H1 (cell line): ENCODE measurements around the gene PER2. TPM values are rescaled to one million over a fixed set of nuclear protein-coding genes. Genes with fewer than 3 reads are reported as not detected.

ENCODE experiments used
- CTCF ChIA-PET: fragments of 300-600 bp; sonication (Branson Sonifier 250); formaldehyde crosslinking; loops from one replicate; lab custom pipeline; 2021; ENCODE audit not compliant: partially characterized antibody; lab: Charles Lee
- POLR2A ChIA-PET: fragments of 300-600 bp; sonication (Branson Sonifier 250); formaldehyde crosslinking; loops from one replicate; lab custom pipeline; 2021; ENCODE audit warnings: inconsistent platforms; ENCODE audit not compliant: partially characterized antibody; lab: Charles Lee
- DNase-seq, 2 experiments: peaks; one replicate each; pipeline versions ENCODE4 v3.0.0 to v3.0.0-alpha.2; 2010 to 2022; ENCODE audit warnings: low spot score in 2 of 2, low read depth in 1 of 2, mixed read lengths in 1 of 2
- FAIRE-seq: peaks from 2 replicates; lab custom pipeline; 2011; peaks lifted over from hg19 to GRCh38; lab: Jason Lieb, UNC
- H2AFZ ChIP-seq: 2 replicates; pipeline ENCODE4 v1.8.1; 2012; ENCODE audit warnings: low read length, inconsistent platforms
- H2AK5ac ChIP-seq: 2 replicates; pipeline ENCODE4 v1.6.1; 2013; ENCODE audit warnings: low read depth, low read length
- H2BK120ac ChIP-seq: replicated peaks from 2 replicates; pipeline ENCODE3; 2013; ENCODE audit warnings: low read depth, low read length, inconsistent platforms
- H2BK12ac ChIP-seq: 2 replicates; pipeline ENCODE4 v1.6.1; 2013; ENCODE audit warnings: low read depth, low read length
- H2BK15ac ChIP-seq: 2 replicates; pipeline ENCODE4 v1.6.1; 2013; ENCODE audit warnings: low read length
- H2BK20ac ChIP-seq: 2 replicates; pipeline ENCODE4 v1.6.1; 2013; ENCODE audit warnings: low read length
- H2BK5ac ChIP-seq: 2 replicates; pipeline ENCODE4 v1.6.1; 2013; ENCODE audit warnings: low read depth, low read length
- H3K14ac ChIP-seq: 2 replicates; pipeline ENCODE4 v1.6.1; 2013; ENCODE audit warnings: inconsistent platforms; ENCODE audit not compliant: insufficient read length
- H3K18ac ChIP-seq: 2 replicates; pipeline ENCODE4 v1.6.1; 2013; ENCODE audit warnings: low read length; ENCODE audit errors: extremely low read depth
- H3K23ac ChIP-seq: 2 replicates; pipeline ENCODE4 v1.6.1; 2013; ENCODE audit warnings: inconsistent platforms; ENCODE audit not compliant: insufficient read length
- H3K23me2 ChIP-seq: 2 replicates; pipeline ENCODE4 v1.6.1; 2013; ENCODE audit warnings: low read depth, low read length
- H3K27ac ChIP-seq: 2 replicates; pipeline ENCODE4 v1.6.1; 2011; ENCODE audit warnings: low read depth, low read length, inconsistent platforms
- H3K27me3 ChIP-seq, 4 experiments: replicated peaks in 1 of 4; 1 replicate in 1 of 4; 2 replicates in 3 of 4; pipeline versions ENCODE4 v1.6.1 to v1.8.1; 2011 to 2013; ENCODE audit warnings: low read length in 3 of 4, mild to moderate bottlenecking in 3 of 4, inconsistent platforms in 2 of 4, mixed read lengths in 2 of 4, moderate library complexity in 1 of 4; ENCODE audit not compliant: control insufficient read depth in 3 of 4, insufficient read depth in 3 of 4; ENCODE audit errors: extremely low read depth in 1 of 4
- H3K36me3 ChIP-seq, 4 experiments: 2 replicates each; pipeline versions ENCODE4 v1.6.1 to v1.8.1; 2011 to 2013; ENCODE audit warnings: mild to moderate bottlenecking in 4 of 4, low read length in 3 of 4, moderate library complexity in 2 of 4, control low read depth in 1 of 4, inconsistent platforms in 1 of 4; ENCODE audit not compliant: insufficient read depth in 4 of 4, control insufficient read depth in 2 of 4
- H3K4ac ChIP-seq: replicated peaks from 2 replicates; pipeline ENCODE3; 2013; ENCODE audit warnings: low read length, low read depth, mixed read lengths, inconsistent platforms; ENCODE audit not compliant: insufficient read length
- H3K4me1 ChIP-seq, 4 experiments: replicated peaks in 1 of 4; 1 replicate in 1 of 4; 2 replicates in 3 of 4; pipeline versions ENCODE4 v1.6.1 to v1.8.1; 2011 to 2013; ENCODE audit warnings: low read length in 3 of 4, inconsistent platforms in 2 of 4, mixed read lengths in 1 of 4; ENCODE audit not compliant: insufficient read depth in 4 of 4, control insufficient read depth in 3 of 4
- H3K4me2 ChIP-seq, 2 experiments: 2 replicates each; pipeline versions ENCODE4 v1.6.1 to v1.8.1; 2011 to 2013; ENCODE audit warnings: low read depth in 2 of 2, low read length in 2 of 2, control low read depth in 1 of 2, inconsistent platforms in 1 of 2, mild to moderate bottlenecking in 1 of 2; ENCODE audit not compliant: insufficient read depth in 1 of 2
- H3K4me3 ChIP-seq, 4 experiments: fragments of 200-600, 300-600 bp in 1 of 4; sonication (generic), shearing (Covaris generic), sonication (Bioruptor Twin) in 1 of 4; 2 replicates each; pipeline versions ENCODE4 v1.5.1 to v1.8.1; 2011 to 2016; ENCODE audit warnings: low read length in 4 of 4, low read depth in 3 of 4, control low read depth in 2 of 4, inconsistent platforms in 2 of 4, mild to moderate bottlenecking in 2 of 4, mixed read lengths in 1 of 4, moderate library complexity in 1 of 4; ENCODE audit not compliant: insufficient read depth in 2 of 4; ENCODE audit errors: extremely low read depth in 1 of 4
- H3K56ac ChIP-seq: replicated peaks from 2 replicates; pipeline ENCODE3; 2013; ENCODE audit warnings: low read depth, mild to moderate bottlenecking, mixed read lengths, low read length, inconsistent platforms; ENCODE audit not compliant: insufficient read length
- H3K79me1 ChIP-seq: 2 replicates; pipeline ENCODE4 v1.6.1; 2013; ENCODE audit warnings: low read depth, low read length, control low read depth
- H3K79me2 ChIP-seq, 2 experiments: 2 replicates each; pipeline versions ENCODE4 v1.6.1 to v1.8.1; 2012 to 2013; ENCODE audit warnings: low read length in 2 of 2, mild to moderate bottlenecking in 2 of 2, inconsistent platforms in 1 of 2; ENCODE audit not compliant: insufficient read depth in 2 of 2, control insufficient read depth in 1 of 2
- H3K9ac ChIP-seq, 4 experiments: replicated peaks in 1 of 4; 1 replicate in 1 of 4; 2 replicates in 3 of 4; pipeline versions ENCODE4 v1.6.1 to v1.8.1; 2011 to 2013; ENCODE audit warnings: low read depth in 3 of 4, low read length in 3 of 4, control low read depth in 2 of 4, mild to moderate bottlenecking in 2 of 4, moderate library complexity in 2 of 4, inconsistent platforms in 1 of 4; ENCODE audit errors: extremely low read depth in 1 of 4
- H3K9me3 ChIP-seq, 2 experiments: 2 replicates each; pipeline versions ENCODE4 v1.6.1 to v1.8.1; 2012 to 2013; ENCODE audit warnings: mild to moderate bottlenecking in 2 of 2, moderate library complexity in 2 of 2, control low read depth in 1 of 2, inconsistent platforms in 1 of 2, low read depth in 1 of 2, low read length in 1 of 2, mixed read lengths in 1 of 2; ENCODE audit not compliant: insufficient read depth in 2 of 2
- H4K20me1 ChIP-seq, 2 experiments: replicated peaks in 1 of 2; 2 replicates each; pipeline versions ENCODE3 to v1.8.1; 2011 to 2013; ENCODE audit warnings: inconsistent platforms in 2 of 2, low read length in 2 of 2, mild to moderate bottlenecking in 1 of 2; ENCODE audit not compliant: insufficient read depth in 2 of 2, control insufficient read depth in 1 of 2
- H4K5ac ChIP-seq: 2 replicates; pipeline ENCODE4 v1.6.1; 2013; ENCODE audit warnings: low read length, low read depth, mixed read lengths, inconsistent platforms; ENCODE audit not compliant: insufficient read length
- H4K8ac ChIP-seq: 2 replicates; pipeline ENCODE4 v1.8.0; 2013; ENCODE audit warnings: mild to moderate bottlenecking, moderate library complexity, low read length, inconsistent platforms; ENCODE audit not compliant: insufficient read depth; ENCODE audit errors: extremely low read depth
- H4K91ac ChIP-seq: replicated peaks from 2 replicates; pipeline ENCODE3; 2013; ENCODE audit warnings: low read length, mixed read lengths, inconsistent platforms; ENCODE audit not compliant: insufficient read length
- ATF2 ChIP-seq: IDR thresholded peaks from 2 replicates; pipeline ENCODE4 v1.6.1; 2012; ENCODE audit warnings: low read length, inconsistent platforms
- E2F6 ChIP-seq: IDR thresholded peaks from 2 replicates; pipeline ENCODE4 v1.6.1; 2012; ENCODE audit warnings: inconsistent platforms
- EZH2 ChIP-seq: fragments of 200-600 bp; sonication (generic); IDR thresholded peaks from 2 replicates; pipeline ENCODE4 v1.7.1; 2012; ENCODE audit warnings: low read depth, mild to moderate bottlenecking, moderate library complexity, low read length, inconsistent platforms; ENCODE audit not compliant: severe bottlenecking
- GABPA ChIP-seq: IDR thresholded peaks from 2 replicates; pipeline ENCODE4 v1.6.1; 2011; ENCODE audit warnings: mild to moderate bottlenecking, low read length, moderate library complexity, borderline replicate concordance; ENCODE audit not compliant: insufficient read depth
- JUN ChIP-seq: IDR thresholded peaks from 2 replicates; pipeline ENCODE4 v1.6.1; 2011; ENCODE audit warnings: low read depth, mild to moderate bottlenecking, improper control_type of control experiment, low read length
- MAFK ChIP-seq: IDR thresholded peaks from 2 replicates; pipeline ENCODE4 v1.6.1; 2012; ENCODE audit warnings: low read depth, mild to moderate bottlenecking, improper control_type of control experiment, low read length
- POU5F1 ChIP-seq: IDR thresholded peaks from 2 replicates; pipeline ENCODE4 v1.6.1; 2011; ENCODE audit warnings: low read depth, mild to moderate bottlenecking, low read length, moderate library complexity
- SIRT6 ChIP-seq: IDR thresholded peaks from one replicate; pipeline ENCODE4 v1.7.1; 2012; ENCODE audit warnings: low read length, inconsistent platforms
- WGBS, 2 experiments: shearing (Covaris generic) in 1 of 2; methylation state at CpG; one replicate each; pipeline versions ENCODE4 v1.1.6 to v1.1.7; 2013 to 2015; ENCODE audit warnings: low lambda C conversion rate in 2 of 2, mixed read lengths in 2 of 2, inconsistent platforms in 1 of 2, low coverage in 1 of 2, missing lambda C conversion rate in 1 of 2; ENCODE audit not compliant: insufficient replicate concordance in 2 of 2, insufficient coverage in 1 of 2, insufficient read length in 1 of 2; ENCODE audit errors: extremely low coverage in 1 of 2, missing lambda C conversion rate in 1 of 2; 5-methylcytosine and 5-hydroxymethylcytosine counted together
- polyA plus RNA-seq, 7 experiments: library from polyadenylated mRNA; depleted of rRNA in 3 of 7; stranded (reverse) in 5 of 7; unstranded in 2 of 7; fragments of >200 nt in 5 of 7; fragments of 200-250 nt in 2 of 7; gene quantifications; 1 replicate in 5 of 7; 2 replicates in 1 of 7; 4 replicates in 1 of 7; pipeline versions ENCODE4 v1.2.1 to v1.2.3, GENCODE V29; 2011 to 2013; ENCODE audit warnings: missing spikeins in 2 of 7, mixed read lengths in 2 of 7
- total RNA-seq: library from RNA; stranded (reverse); fragmentation: NEBNext Ultra II Directional; extraction: Animal tissue kit (Norgen Biotek cat#: 25700); gene quantifications from 2 replicates; pipeline ENCODE4 v1.2.1, GENCODE V29; 2021

PER2 gene
- total and polyA plus RNA-seq, 2 of the 8 experiments (the other 6 are each of a cell fraction or from before 2014, with no cell fraction given), result 0.91 to 5.5 TPM

- Histone ChIP-seq H3K4me1 (peaks cover 3 to 15% (median 7%) of the 10 kb centered on the region in 4 experiments), H3K9me3 (peaks cover 0 to 10% of the 10 kb centered on the region in 2 experiments; a peak in 2 of 4 replicates), H4K20me1 (peaks cover 0 to 6% of the 10 kb centered on the region in 2 experiments), H3K27me3 (peaks cover 8 to 30% (median 22%) of the 10 kb centered on the region in 4 experiments), H3K27ac (no peak overlapping the region), H2BK5ac (no peak overlapping the region), H2BK20ac (no peak overlapping the region; the same call in 1 of the 2 replicates), H2AK5ac (peak overlapping the region; percentile 53; the same call in 1 of the 2 replicates), H3K56ac (no peak overlapping the region), H4K5ac (no peak overlapping the region), H3K18ac (0 out of 2 replicates have a peak overlapping the region, but pooled peaks have one; percentile 13), H3K23me2 (peaks cover 15% of the 10 kb centered on the region; the same call in 1 of the 2 replicates), H3K23ac (no peak overlapping the region), H4K8ac (no peak overlapping the region; the same call in 1 of the 2 replicates), H4K91ac (no peak overlapping the region), H2BK12ac (peak overlapping the region; percentile 87; the same call in 1 of the 2 replicates), H3K14ac (no peak overlapping the region), H2BK120ac (no peak overlapping the region), H3K79me2 (no peaks in the 10 kb centered on the region), H3K79me1 (no peaks in the 10 kb centered on the region), H3K4me2 (0 out of 4 replicates have a peak overlapping the region, but pooled peaks of 1 of the 2 experiments have one; percentile 15), H2BK15ac (peak overlapping the region; percentile 81; the same call in 1 of the 2 replicates), H3K36me3 (peaks cover 0 to 7% (median 0%) of the 10 kb centered on the region in 4 experiments; a peak in 1 of 8 replicates), H3K4me3 (no peak overlapping the region), H3K9ac (no peak overlapping the region), H2AFZ (no peak overlapping the region), H3K4ac (no peak overlapping the region)
- ChIA-PET CTCF (interaction anchor here (1.4 to 16.7 kb wide), 3 partner anchors 10 to 35 kb away, joined by 5 to 208 read pairs (median 13); no protein-coding TSS in a partner anchor), POLR2A (interaction anchor here (0.6 to 1.6 kb wide), 3 partner anchors 11 to 143 kb away, joined by 3 to 4 read pairs (median 3); partner anchors contain the start of gene PER2)
- whole genome bisulfite sequencing, 2 experiments, result 80% methylated on average over 7 of the region's 7 CpGs; no CpG with 5 or more reads in 1 of the 2 experiments
- DNase-seq (no peak), FAIRE-seq (no peak)
- TF ChIP-seq MAFK (no peak), EZH2 (no peak), SIRT6 (no peak), E2F6 (no peak), GABPA (no peak), JUN (no peak), POU5F1 (no peak), ATF2 (no peak)
Observed at GRCh38 chr2:238242731-238243495, 45.5 kb downstream of the PER2 start.
